Ovary (tissue), 3 donors: Measurements from ENCODE around the gene PLXNA4.

ENCODE experiments used
- EP300 ChIP-seq: sonication (generic); formaldehyde crosslinking; IDR thresholded peaks from one replicate; pipeline ENCODE4 v1.6.1; 2017; ENCODE audit warnings: antibody characterized with exemption
- POLR2A ChIP-seq: fragments of 450-650 bp; IDR thresholded peaks from one replicate; pipeline ENCODE4 v1.6.1; 2017; ENCODE audit warnings: antibody characterized with exemption, mild to moderate bottlenecking, moderate library complexity
- TF ChIP-seq, protein P1 (sequence below), 3 donors: fragments of 450-650 bp in 2 of 3; fragments of 200-600 bp in 1 of 3; IDR thresholded peaks; one replicate each; pipeline versions ENCODE4 v1.5.1 to v1.8.0; 2016 to 2022; ENCODE audit warnings: antibody characterized with exemption in 3 of 3, mild to moderate bottlenecking in 1 of 3
- donor health status: DM: no; HTN: no; CAD: no.

DNA sequence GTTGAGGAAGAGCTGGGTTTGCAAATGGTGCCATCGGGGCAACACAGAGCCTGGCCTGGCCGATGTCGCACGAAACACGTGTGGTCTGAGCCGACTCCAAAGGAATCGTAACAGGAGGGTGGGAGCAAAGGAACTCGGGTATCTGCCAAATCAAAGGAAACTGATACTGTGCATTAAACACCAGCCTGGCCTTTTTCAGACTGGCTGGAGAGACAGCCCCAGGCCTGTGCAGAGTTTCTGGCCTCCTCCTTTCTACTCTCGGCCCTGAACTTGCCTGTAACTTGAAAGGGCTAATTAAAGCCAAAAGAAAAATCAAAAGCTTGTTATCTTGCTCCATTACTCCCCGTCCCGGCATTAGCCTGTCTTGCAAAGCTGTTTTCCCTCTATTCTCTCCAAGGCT is 71.4 kb downstream of the PLXNA4 start:
- TF ChIP-seq, protein P1, sequence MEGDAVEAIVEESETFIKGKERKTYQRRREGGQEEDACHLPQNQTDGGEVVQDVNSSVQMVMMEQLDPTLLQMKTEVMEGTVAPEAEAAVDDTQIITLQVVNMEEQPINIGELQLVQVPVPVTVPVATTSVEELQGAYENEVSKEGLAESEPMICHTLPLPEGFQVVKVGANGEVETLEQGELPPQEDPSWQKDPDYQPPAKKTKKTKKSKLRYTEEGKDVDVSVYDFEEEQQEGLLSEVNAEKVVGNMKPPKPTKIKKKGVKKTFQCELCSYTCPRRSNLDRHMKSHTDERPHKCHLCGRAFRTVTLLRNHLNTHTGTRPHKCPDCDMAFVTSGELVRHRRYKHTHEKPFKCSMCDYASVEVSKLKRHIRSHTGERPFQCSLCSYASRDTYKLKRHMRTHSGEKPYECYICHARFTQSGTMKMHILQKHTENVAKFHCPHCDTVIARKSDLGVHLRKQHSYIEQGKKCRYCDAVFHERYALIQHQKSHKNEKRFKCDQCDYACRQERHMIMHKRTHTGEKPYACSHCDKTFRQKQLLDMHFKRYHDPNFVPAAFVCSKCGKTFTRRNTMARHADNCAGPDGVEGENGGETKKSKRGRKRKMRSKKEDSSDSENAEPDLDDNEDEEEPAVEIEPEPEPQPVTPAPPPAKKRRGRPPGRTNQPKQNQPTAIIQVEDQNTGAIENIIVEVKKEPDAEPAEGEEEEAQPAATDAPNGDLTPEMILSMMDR (IDR thresholded peaks at IDR 0.05) = no peak
- TF ChIP-seq EP300 (no peak), POLR2A (no peak)
